ENCODE results near the gene DLG2.

Gene DLG2

DNA sequence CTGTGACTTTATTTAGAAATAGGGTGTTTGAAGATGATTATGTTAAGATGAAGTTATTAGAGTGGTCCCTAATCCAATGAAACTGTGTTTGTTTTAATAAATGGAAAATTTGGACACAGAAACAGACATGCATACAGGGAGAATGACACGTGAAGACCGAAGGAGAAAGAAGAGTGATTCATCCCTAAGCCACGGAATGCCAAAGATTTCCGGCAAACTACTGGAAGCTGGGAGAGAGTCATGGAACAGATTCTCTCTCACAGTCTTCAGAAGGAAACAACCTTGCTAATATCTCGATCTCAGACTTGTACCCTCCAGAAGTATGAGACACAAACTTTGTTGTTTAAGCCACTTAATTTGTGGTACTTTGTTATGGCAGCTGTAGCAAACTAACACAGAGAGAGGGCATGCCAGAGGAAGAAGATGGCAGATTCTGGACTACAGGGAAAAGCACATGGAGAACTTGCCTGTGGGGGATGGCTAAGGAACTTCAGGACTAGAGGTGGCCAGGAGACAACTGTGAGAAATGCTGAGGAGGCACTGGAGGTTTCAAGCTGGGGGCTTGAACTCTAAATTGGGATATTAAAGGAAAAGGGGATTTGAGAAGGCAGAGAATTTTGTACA is 1607.5 kb downstream of the DLG2 start:
- no peak for TF ChIP-seq GABPA (IDR thresholded peaks at IDR 0.05; ENCODE audit: low read depth)
- no peak for DNase-seq (ENCODE audit: low read depth in 1 of 2, low spot score in 1 of 2)
- Histone ChIP-seq H3K4me3 (replicated peaks; ENCODE audit: insufficient read depth, low read length) (no peak overlapping the region), H3K27ac (replicated peaks) (no peak overlapping the region), H3K27me3 (ENCODE audit: insufficient read depth, poor library complexity, severe bottlenecking) (no peaks in the 10 kb centered on the region)

DNA sequence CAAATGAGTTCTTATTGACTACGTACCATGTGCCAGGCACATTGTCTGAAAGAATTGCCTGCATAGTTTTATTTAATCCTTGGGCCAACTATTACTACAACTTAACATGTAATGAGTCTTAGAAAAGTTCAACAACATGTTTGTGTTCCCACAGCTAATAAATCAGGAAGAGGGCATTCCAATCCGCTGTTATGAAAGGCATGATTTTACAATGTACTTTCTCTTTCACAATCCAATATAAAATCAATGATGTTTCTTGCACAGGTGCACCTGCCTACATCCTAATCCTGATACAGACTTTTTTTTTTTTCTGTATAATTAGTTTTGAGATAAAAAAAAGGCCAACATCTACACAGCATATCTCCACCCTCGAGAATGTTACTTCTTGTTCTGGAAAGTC is 1612.6 kb downstream of the DLG2 start:
- no peaks in the 10 kb centered on the region for H3K27me3 ChIP-seq (ENCODE audit: insufficient read depth, poor library complexity, severe bottlenecking)
- TF ChIP-seq GABPA (IDR thresholded peaks at IDR 0.05; ENCODE audit: low read depth) (no peak), POLR2AphosphoS5 (IDR thresholded peaks at IDR 0.05; ENCODE audit: low read depth) (no peak), SPI1 (IDR thresholded peaks at IDR 0.05; ENCODE audit: borderline replicate concordance, low read depth) (no peak), REST (IDR thresholded peaks at IDR 0.05; ENCODE audit: insufficient replicate concordance, low read depth) (no peak)
- TF ChIP-seq, protein P1, sequence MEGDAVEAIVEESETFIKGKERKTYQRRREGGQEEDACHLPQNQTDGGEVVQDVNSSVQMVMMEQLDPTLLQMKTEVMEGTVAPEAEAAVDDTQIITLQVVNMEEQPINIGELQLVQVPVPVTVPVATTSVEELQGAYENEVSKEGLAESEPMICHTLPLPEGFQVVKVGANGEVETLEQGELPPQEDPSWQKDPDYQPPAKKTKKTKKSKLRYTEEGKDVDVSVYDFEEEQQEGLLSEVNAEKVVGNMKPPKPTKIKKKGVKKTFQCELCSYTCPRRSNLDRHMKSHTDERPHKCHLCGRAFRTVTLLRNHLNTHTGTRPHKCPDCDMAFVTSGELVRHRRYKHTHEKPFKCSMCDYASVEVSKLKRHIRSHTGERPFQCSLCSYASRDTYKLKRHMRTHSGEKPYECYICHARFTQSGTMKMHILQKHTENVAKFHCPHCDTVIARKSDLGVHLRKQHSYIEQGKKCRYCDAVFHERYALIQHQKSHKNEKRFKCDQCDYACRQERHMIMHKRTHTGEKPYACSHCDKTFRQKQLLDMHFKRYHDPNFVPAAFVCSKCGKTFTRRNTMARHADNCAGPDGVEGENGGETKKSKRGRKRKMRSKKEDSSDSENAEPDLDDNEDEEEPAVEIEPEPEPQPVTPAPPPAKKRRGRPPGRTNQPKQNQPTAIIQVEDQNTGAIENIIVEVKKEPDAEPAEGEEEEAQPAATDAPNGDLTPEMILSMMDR (IDR thresholded peaks at IDR 0.05; ENCODE audit: insufficient read depth, low read length): no peak
- H3K27ac ChIP-seq (replicated peaks): no peak overlapping the region
- H3K4me3 ChIP-seq (replicated peaks; ENCODE audit: insufficient read depth, low read length): no peak overlapping the region
- no peak for DNase-seq (ENCODE audit: low read depth in 1 of 2, low spot score in 1 of 2)

- Histone ChIP-seq H3K27me3 (ENCODE audit: insufficient read depth, poor library complexity, severe bottlenecking) (no peaks in the 10 kb centered on the region), H3K4me3 (replicated peaks; ENCODE audit: insufficient read depth, low read length) (no peak overlapping the region), H3K27ac (replicated peaks) (no peak overlapping the region)
- DNase-seq (ENCODE audit: low read depth in 1 of 2, low spot score in 1 of 2): no peak
- TF ChIP-seq REST (IDR thresholded peaks at IDR 0.05; ENCODE audit: insufficient replicate concordance, low read depth): no peak
Measured at GRCh38 chr11:84012171-84012826, 1614.8 kb downstream of the DLG2 start.

DNA sequence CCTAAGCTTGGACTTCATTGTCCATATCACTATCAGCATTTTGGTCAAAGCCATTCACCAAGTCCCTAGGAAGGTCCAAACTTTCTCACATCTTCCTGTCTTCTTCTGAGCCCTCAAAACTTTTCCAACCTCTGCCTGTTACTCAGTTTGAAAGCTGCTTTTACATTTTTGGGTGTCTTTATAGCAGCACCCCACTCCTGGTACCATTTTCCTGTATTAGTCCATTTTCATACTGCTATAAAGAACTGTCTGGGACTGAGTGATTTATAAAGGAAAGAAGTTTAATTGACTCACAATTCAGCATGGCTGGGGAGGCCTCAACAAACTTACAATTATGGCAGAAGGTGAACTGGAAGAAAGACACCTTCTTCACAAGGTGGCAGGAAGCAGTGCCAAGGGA is 1624.0 kb downstream of the DLG2 start:
- no peak for DNase-seq (ENCODE audit: low read depth in 1 of 2, low spot score in 1 of 2)
- TF ChIP-seq REST (IDR thresholded peaks at IDR 0.05; ENCODE audit: insufficient replicate concordance, low read depth) (no peak), GABPA (IDR thresholded peaks at IDR 0.05; ENCODE audit: low read depth) (no peak), POLR2AphosphoS5 (IDR thresholded peaks at IDR 0.05; ENCODE audit: low read depth) (no peak), SPI1 (IDR thresholded peaks at IDR 0.05; ENCODE audit: borderline replicate concordance, low read depth) (no peak)
- TF ChIP-seq, protein P1 (IDR thresholded peaks at IDR 0.05; ENCODE audit: insufficient read depth, low read length): no peak
- H3K27me3 ChIP-seq (ENCODE audit: insufficient read depth, poor library complexity, severe bottlenecking): no peaks in the 10 kb centered on the region
- H3K27ac ChIP-seq (replicated peaks): no peak overlapping the region
- no peak overlapping the region for H3K4me3 ChIP-seq (replicated peaks; ENCODE audit: insufficient read depth, low read length)
